HG02798 (cell line): ENCODE results near the gene RNLS.

Experiments
- ATAC-seq: cut with Tn5 transposase; IDR thresholded peaks from one replicate; pipeline ENCODE4 v1.9.1; 2021; ENCODE audit warnings: mild to moderate bottlenecking; ENCODE audit not compliant: unreplicated experiment, poor library complexity

RNLS gene

DNA sequence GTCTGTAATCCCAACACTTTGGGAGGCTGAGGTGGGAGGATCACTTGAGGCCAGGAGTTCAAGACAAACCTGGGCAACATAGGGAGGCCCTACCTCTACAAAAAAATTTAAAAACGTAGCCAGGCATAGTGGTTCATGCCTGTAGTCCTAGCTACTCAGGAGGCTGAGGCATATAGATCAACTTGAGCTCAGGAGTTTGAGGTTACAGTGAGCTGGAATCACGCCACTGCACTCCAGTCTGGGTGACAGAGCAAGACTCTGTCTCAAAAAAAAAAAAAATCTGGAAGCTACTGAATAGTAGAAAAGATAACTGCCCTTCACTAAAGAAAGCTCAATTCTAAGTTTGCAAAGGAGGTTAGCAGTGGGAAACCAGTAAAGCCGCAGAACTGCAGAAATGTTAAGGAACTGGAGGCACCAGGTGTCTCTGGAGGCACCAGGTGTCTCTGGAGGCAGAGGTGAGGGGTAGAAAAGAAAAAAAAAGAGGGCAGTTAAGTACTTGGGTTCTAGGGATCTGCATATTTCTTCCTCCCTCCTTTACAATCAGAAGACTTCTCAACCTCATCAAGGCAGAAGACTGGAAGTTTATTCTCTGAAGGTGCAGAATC, 56.5 kb downstream of the RNLS start:
- no peak for ATAC-seq

GRCh38 chr10:88525371-88526069, 57.6 kb downstream of the RNLS start:
- ATAC-seq: no peak

DNA sequence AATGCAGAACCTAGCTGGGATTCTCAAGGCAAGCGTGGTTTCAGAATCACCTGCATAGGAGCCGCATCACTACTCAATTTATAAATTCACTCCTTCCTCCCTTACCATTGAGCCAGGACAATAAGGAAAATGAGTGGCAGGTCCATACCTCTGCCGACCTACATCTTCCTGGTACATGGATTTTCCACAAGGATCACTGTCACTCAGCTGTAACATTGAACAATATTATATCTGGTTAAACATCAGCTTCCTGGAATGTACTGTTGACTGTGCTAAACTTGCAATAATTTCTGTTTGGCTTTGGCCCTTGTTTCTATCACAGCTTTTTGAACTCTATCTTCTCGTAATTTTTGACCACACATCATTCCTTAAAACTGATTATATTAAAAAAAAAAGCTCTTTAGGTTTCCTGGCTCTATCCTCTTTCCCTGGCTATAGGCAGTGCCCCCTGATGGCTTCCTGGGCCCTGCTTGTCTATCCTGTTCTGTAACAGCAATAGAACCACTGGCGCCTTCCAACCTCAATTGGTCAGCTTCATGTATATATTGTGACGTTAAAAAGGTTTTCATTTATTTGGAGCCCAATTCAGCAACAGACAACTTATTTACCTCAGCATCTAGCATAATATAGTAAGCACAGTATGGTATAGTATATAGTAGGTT, 59.2 kb downstream of the RNLS start:
- ATAC-seq: no peak

DNA sequence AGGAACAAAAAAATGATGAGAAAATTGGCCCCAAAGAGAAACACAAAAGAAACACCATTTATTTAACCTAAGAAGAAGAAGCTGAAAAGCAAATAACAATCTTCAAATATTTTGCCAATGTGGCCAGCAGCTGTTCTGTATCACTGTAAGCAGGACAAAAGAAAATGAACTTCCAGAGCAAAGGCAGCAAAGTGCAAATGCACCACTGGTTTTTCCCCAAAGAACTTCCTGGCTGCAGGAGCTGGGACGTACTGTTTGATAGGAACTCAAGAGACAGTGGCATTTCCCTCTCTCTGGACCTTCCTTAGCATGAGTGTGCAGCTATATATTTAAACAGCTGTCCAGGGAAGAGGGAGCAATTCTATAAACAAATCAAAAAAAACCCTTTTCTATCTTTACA, 60.4 kb downstream of the RNLS start:
- ATAC-seq: no peak

DNA sequence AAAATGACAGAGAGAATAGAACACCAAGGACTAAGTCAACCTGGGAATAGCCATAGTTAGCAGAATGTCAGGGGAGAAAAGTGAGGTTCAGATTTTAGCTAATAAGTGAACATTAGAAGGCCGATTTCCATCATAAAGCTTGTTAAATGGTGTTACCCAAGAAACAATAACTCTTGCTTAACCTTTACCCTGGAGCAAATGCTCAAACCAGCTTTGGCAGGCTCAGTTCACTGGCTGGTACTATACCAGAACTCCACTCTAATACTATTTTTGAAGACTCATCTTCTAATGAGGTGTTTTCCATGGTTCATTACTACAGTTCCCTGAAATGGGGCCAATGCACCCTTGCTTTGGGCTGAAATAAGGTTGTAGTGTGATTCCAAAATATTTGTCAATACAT, 61.3 kb downstream of the RNLS start:
- ATAC-seq: no peak

DNA sequence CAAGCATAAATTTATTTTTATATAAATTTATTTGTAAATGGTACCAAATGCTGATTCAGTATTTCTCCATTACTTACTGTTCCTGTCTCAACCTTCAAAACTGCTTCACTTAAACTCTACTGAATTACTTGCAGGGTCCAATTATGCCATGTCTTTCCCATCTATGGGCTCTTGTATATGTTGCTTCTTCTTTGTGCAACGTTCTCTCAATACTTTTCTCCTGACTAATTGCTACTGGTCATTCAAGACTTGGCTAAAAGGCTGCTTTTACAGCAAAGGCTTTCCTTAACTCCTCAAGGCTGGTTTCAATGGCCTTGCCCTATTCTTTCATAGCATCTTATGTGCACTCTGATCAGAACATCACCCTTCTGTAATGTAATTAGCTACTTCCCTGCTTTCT, 67.9 kb downstream of the RNLS start:
- ATAC-seq: no peak

DNA sequence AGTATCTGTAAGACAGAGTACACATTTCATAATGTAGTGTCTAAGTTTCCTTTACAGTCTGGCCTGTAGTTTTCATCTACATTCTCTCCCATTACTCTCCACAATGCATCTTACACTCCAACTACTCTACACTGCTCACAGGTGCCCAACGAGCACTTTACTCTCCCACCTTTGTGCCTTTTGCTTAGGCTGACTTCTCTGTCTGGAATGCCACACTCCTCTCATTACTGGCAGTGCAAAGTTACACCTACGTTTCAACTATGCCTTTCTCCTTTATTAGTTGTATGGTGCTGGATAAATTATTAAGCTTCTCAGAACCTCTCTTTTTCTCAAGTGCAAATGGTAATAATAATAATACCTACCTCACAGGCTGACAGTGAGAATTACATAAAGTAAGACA, 70.5 kb downstream of the RNLS start:
- no peak for ATAC-seq

DNA sequence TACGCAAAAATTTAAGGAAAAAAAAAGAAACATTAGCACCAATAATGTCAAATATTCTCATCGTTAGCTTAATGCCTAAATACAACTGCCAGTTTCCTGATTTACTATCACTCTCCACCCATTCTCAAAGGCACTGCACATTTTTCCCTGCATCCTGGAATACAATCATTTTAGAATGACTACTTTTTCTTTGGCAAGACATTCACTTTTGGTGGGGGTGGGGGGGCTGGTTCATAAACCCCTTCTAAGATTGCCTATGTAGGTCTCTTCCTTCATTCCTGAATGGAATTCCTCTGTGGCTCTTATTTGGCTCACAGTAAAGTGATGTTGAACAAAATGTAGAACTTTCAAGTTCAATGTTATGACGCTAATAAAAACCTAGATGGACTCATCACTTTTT, 74.3 kb downstream of the RNLS start:
- no peak for ATAC-seq

GRCh38 chr10:88507826-88508453, 75.2 kb downstream of the RNLS start:
- no peak for ATAC-seq

- no peak for ATAC-seq
Observed at GRCh38 chr10:88507404-88507803, 75.7 kb downstream of the RNLS start.

- no peak for ATAC-seq
Observed at GRCh38 chr10:88505680-88506215, 77.4 kb downstream of the RNLS start.

GRCh38 chr10:88505265-88505664, 77.9 kb downstream of the RNLS start:
- ATAC-seq: no peak

- ATAC-seq: no peak
Observed at GRCh38 chr10:88500656-88501055, 82.5 kb downstream of the RNLS start.

DNA sequence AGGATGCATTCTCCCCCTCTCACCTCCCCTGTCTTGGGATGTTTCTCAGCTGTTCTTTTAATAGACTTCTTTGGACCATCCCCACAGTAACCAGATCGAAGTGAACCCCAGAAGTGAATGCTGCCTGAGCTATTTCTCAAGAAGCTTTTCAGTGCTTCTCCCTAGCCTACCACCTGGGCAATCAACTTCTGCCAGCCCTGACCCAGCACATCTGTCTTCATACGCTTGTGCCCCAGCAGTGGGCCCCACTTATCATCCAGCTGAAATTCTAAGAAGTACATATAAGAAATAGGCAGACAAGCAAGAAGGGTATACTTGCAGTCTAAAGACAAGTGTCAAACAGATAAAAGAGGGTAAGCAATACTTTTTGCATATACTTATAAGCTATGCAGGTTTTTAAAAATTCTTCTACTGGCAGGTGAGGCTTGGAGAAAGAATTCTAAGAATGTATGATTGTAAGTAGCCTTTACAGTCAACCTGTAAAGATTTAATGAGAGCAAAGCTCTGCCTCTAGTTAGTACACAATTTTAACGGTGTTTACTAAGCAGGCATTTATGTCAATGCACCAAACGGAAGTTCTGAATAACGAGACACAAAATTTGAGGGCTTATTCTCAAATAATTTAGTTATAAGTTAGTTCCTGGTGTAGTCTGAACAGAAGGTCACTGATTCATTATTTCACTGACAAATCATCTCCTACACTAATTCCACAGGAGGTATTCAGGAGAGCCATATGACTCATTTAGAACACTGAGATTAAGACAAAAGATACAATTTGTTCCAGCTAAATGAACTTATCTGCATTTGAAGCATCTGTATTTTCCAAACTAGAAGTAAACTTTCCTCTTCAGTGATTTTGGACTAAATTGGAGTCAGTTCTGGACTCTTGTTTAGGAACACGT, 83.3 kb downstream of the RNLS start:
- ATAC-seq: no peak

DNA sequence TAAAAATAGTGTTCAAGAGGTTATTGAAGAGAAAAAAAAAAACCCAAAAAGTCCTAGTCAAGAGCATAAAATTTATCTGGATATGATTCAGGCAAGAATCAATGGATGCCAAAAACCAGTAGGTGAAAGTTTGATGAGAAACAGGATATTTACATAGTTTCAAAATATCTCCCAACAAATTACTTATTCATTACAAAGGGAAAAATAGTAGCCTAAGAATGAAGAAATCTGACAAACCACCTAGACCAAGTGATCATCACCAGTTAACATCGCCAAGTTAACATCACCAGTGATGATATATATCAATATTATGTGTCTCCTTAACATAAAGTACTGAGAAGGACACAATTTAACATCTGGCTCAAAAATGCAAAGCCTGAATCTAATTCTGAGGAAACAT, 85.2 kb downstream of the RNLS start:
- no peak for ATAC-seq

DNA sequence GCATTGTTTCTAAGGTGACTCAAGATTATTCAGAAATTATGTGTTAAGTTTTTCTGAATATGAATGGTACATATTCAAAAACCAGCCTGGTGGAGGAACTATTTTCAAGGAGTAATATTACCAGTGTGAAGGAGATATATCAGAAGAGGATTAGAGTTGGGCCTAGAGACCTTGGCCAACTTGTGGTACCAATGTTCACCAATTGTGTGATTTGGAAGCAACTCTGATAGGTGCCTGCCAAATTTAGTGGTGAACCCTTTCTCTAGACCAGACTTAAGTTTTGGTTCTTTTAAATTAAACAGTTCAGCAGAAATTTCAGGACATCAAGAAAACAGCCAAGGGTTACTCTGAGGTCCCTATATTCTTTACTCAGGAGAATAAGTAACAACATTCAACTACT, 88.6 kb downstream of the RNLS start:
- ATAC-seq: no peak

DNA sequence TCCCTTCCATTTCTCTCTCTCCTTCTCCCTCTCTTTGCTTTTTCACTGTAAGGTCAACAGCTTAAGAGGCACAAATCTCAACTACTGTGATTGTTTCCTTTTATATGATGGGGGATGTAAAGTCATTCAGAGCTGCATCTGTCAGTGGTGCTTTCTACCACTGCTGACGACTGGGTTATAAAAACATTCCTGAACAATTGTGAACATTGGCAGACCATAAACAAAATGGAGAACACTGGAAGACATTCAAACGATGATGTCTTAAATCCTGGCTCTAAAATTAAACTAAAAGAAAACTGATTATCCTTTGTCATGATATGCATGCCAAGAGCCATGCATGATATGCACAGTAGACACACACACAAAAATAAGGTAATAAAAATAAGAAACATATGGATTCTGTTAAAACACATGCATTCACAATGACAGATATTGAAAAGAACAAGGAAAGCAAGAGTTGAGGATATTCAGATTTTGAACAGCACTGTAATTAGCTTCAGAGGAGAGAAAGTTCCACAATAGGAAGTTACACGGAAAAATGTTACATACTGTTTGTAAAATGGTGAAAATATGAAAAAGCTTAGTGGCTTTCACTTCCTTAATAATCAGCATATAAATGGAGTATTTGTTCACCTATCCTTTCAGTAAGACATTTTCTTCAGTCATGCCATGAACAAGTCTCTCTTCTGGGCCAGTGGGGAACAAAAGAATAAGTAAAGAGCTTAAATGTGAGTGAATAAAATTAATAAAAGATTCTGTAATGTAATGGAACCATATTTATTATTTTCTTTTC, 89.2 kb downstream of the RNLS start:
- no peak for ATAC-seq

DNA sequence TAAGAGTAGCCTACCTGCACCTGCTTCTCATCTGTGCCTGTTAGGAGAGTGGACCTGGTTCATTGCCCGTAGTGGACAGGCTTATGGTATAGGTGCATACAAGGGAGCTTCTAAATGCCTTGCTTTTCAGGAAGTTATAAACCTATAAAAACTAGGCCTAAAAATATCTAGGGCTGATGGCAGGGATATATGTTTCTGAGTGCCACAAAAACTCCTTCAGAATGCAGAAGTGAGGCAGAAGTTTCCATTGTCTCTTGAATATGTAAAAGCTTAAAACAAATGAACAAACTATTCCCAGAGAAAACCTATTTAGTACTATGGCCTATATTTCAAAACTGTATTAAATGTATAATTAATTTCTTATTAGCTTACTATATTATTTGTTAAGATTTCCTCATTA, 91.8 kb downstream of the RNLS start:
- no peak for ATAC-seq

GRCh38 chr10:88490231-88490980, 92.7 kb downstream of the RNLS start:
- no peak for ATAC-seq
